Thyroid gland (tissue), 4 donors: ENCODE data around the gene SERPINA5.

Source experiments
- POLR2A ChIP-seq, 2 donors: fragments of 450-650 bp; IDR thresholded peaks; one replicate each; pipeline ENCODE4 v1.6.1; 2017; ENCODE audit warnings: antibody characterized with exemption in 2 of 2, mild to moderate bottlenecking in 2 of 2, moderate library complexity in 1 of 2
- TF ChIP-seq, protein P1 (sequence below), 6 experiments: fragments of 200-600 bp in 3 of 6; fragments of 450-650 bp in 3 of 6; sonication (generic) in 3 of 6; IDR thresholded peaks; one replicate each; pipeline ENCODE4 v1.5.1; 2016 to 2019; ENCODE audit warnings: antibody characterized with exemption in 6 of 6, mild to moderate bottlenecking in 2 of 6, inconsistent platforms in 1 of 6, moderate library complexity in 1 of 6

DNA sequence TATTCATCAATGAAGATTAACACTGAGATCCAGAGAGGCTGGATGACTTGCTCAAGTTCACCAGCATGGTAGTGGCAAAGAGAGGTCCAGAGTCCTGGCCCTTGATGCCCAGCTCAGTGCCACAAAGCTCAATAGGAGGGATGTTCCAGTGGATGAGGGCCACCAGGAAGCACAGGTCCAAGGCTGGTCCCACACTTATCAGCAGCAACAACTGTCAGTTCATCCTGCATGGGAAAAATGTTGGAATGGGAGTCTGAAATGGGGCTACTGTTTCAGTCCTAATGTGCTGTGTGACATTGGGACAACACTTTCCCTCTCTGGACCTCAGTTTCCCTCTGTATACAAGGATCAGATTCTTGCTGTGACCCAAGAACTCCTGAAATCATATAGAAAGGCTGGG, 11.2 kb downstream of the SERPINA5 start:
- TF ChIP-seq, protein P1, sequence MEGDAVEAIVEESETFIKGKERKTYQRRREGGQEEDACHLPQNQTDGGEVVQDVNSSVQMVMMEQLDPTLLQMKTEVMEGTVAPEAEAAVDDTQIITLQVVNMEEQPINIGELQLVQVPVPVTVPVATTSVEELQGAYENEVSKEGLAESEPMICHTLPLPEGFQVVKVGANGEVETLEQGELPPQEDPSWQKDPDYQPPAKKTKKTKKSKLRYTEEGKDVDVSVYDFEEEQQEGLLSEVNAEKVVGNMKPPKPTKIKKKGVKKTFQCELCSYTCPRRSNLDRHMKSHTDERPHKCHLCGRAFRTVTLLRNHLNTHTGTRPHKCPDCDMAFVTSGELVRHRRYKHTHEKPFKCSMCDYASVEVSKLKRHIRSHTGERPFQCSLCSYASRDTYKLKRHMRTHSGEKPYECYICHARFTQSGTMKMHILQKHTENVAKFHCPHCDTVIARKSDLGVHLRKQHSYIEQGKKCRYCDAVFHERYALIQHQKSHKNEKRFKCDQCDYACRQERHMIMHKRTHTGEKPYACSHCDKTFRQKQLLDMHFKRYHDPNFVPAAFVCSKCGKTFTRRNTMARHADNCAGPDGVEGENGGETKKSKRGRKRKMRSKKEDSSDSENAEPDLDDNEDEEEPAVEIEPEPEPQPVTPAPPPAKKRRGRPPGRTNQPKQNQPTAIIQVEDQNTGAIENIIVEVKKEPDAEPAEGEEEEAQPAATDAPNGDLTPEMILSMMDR (IDR thresholded peaks at IDR 0.05): no peak
- TF ChIP-seq POLR2A (IDR thresholded peaks at IDR 0.05): no peak
